GM12875 (cell line): ENCODE measurements around the gene PDCD1.

ENCODE experiments used
- H3K4me3 ChIP-seq: one replicate; pipeline ENCODE4 v1.5.1; 2011; ENCODE audit warnings: low read depth, low read length, control low read depth
- TF ChIP-seq, protein P1 (sequence below): IDR thresholded peaks from 2 replicates; pipeline ENCODE4 v1.5.1; 2011; ENCODE audit warnings: low read depth, mild to moderate bottlenecking, control low read depth, inconsistent platforms, low read length, moderate library complexity, borderline replicate concordance; ENCODE audit not compliant: insufficient read depth

PDCD1 gene

GRCh38 chr2:241893265-241893664, 34.6 kb upstream of the PDCD1 start:
- no peak overlapping the region for H3K4me3 ChIP-seq
- TF ChIP-seq, protein P1, sequence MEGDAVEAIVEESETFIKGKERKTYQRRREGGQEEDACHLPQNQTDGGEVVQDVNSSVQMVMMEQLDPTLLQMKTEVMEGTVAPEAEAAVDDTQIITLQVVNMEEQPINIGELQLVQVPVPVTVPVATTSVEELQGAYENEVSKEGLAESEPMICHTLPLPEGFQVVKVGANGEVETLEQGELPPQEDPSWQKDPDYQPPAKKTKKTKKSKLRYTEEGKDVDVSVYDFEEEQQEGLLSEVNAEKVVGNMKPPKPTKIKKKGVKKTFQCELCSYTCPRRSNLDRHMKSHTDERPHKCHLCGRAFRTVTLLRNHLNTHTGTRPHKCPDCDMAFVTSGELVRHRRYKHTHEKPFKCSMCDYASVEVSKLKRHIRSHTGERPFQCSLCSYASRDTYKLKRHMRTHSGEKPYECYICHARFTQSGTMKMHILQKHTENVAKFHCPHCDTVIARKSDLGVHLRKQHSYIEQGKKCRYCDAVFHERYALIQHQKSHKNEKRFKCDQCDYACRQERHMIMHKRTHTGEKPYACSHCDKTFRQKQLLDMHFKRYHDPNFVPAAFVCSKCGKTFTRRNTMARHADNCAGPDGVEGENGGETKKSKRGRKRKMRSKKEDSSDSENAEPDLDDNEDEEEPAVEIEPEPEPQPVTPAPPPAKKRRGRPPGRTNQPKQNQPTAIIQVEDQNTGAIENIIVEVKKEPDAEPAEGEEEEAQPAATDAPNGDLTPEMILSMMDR: no peak

- H3K4me3 ChIP-seq: no peak overlapping the region
These were observed 33.8 kb upstream of the PDCD1 start for GRCh38 chr2:241892299-241893137.

GRCh38 chr2:241891988-241892298, 33.2 kb upstream of the PDCD1 start:
- TF ChIP-seq, protein P1: no peak
- H3K4me3 ChIP-seq: no peak overlapping the region

More at GRCh38 chr2:241892299-241893137, 33.8 kb upstream of the PDCD1 start:
- TF ChIP-seq, protein P1: no peak

GRCh38 chr2:241891315-241891987, 32.8 kb upstream of the PDCD1 start:
- TF ChIP-seq, protein P1: no peak
- no peak overlapping the region for H3K4me3 ChIP-seq

DNA sequence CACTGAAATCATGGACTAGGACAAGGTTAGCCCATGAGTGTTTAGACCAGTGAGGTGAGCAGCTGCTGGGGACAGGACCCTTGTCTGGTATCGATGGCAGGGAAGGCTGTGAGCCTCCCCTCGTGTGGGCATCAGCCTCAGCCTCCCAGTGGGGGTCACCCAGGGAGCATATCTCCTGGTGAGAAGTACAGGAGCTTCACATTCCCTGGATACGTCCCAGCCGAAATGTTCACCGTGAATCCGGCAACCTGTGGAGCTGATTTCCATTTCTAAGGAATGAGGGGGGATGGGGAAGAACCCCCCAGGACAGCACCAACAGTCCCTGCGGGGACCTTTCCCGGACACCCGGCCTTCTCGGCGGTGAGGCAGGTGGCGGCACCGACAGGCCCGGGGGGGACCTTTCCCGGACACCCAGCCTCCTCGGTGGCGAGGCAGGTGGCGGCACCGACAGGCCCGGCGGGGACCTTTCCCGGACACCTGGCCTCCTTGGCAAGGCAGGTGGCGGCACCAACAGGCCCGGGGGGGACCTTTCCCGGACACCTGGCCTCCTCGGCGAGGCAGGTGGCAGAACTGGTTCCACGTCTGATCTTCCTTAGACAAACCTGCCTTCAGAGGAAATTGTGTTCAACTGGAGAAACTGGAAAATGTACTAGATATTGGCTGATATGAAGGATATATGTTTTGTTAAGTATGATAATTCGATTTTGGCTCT, 32.0 kb upstream of the PDCD1 start:
- H3K4me3 ChIP-seq: no peak overlapping the region
- TF ChIP-seq, protein P1: no peak

DNA sequence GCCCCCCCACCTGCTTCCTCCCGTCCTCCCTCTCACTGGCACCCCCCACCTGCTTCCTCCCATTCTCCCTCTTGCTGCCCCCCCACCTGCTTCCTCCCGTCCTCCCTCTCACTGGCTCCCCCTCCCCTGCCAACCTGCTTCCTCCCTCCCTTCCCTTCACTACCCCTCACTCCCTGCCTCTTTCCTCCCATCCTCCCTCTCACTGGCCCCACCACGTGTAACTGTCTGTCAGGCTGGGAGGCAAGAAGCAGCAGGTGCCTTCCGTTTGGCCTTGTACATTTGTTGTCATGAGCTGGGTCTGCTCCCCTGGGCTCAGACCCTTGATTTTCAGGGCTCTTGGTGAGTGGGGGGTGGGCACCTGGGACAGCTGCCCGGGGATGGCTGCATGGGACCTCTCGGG, 29.9 kb upstream of the PDCD1 start:
- TF ChIP-seq, protein P1: no peak
- no peak overlapping the region for H3K4me3 ChIP-seq
